GM19463 (cell line): ENCODE measurements around the gene KCNE4.

Source experiments
- ATAC-seq: cut with Tn5 transposase; IDR thresholded peaks from one replicate; pipeline ENCODE4 v1.9.1; 2021; ENCODE audit warnings: mild to moderate bottlenecking, moderate library complexity; ENCODE audit not compliant: unreplicated experiment

KCNE4 gene

DNA sequence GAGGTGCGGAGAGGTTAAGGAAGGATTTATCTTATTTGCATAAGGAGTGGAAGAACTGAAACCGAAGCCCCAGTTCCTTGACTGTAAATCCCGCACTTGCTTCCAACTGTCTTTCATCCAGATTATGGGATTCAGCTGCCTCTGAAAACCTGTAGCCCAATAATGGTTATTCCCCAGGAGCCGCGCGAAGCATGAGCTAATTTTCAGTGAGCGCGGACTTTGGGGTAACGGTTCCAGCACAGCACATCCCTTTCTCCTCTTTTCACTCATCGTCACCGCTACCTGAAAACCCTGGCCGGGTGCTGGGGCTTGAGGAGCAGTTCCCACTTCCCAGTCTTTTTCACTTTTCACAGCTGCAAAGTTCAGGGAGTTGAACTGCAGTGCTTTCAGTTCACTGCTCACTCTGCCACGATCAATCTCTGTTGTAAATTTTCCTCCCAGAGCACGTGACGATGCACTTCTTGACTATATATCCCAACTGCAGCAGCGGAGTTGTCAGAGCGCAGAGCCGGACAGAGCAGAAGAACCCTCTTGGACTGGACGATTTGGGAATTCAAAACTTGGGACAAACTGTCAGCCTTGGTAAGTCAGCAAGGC, at the start of gene KCNE4:
Gene KCNE4, plus strand, starts transcription at position 498 of the 597 bp plus-strand sequence. CDS start 641 bp downstream, outside the sequence.
- no peak for ATAC-seq

- ATAC-seq, result no peak
Observed at GRCh38 chr2:223003191-223003590, 48.8 kb upstream of the KCNE4 start.

DNA sequence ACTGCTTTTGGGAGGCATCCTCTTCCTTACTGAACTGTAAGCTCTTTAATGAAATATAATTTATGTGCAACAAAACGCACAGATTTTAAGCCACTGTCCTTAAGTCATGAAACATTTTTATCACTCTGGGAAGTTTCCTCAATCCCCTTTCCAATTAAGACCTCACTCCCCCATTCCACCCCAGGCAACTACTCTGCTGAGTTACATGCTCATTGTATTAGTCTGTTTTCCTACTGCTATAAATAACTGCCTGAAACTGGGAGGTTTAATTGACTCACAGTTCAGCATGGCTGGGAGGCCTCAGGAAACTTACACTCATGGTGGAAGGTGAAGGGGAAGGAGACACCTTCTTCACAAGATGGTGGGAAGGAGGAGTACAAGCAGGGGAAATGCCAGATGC, 46.5 kb upstream of the KCNE4 start:
- ATAC-seq, result no peak

- ATAC-seq, result no peak
Observed at GRCh38 chr2:223007531-223007930, 44.5 kb upstream of the KCNE4 start.

DNA sequence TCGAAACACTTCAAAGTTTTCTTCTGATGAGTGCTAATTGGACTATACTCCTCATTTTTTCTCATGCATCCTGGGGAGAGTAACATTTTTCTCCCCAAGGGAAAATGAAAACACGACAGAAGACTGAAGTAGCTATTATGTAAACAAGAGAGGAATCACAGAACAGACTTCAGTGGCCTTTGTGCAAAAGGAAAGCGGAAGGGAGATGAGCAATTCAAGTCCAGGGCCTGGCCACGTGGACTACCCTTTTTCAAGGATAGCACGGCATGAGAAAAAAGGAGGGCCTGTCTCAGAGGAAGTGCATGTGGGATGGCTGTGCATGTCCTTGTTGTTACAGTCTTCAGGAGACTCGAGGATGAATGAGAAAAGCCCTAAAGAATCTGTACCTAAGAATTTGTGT, 43.8 kb upstream of the KCNE4 start:
- no peak for ATAC-seq

- no peak for ATAC-seq
Observed at GRCh38 chr2:223008956-223009355, 43.0 kb upstream of the KCNE4 start.

DNA sequence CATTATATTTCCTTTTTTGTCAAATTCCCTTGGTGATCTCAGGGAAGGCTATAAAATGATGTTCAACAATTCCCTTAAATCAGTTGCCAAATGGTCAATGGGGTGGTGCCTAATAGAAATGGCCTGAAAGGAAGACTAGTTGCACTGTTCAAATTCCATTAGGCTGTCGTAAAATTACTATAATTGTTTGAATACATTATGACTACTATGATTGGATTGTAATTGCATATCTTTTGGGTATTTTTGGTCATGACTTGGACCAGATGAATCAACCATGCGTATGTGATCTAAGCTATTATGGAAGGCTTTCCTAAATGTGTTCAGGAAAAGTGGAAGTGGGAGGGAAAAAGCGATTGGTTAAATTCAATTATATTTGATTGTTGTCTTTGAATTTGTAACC, 41.3 kb upstream of the KCNE4 start:
- ATAC-seq, result no peak

DNA sequence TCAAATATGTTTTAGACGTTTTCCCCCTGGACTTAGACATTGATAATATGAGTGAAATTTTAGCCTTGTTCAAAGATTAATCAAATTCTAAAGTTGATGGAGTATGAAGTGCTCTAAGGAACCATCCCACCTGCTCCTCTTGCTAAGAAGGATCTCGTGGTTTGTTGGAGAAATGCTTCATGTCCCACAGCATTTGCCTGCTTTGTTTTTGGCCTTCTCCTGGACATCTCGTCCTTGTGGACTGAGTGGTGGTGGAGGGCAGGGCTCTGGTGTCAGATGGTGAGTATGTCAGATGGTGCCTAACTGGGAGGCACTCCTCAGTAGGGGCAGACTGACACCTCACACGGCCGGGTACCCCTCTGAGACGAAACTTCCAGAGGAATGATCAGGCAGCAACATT, 39.7 kb upstream of the KCNE4 start:
- ATAC-seq, result no peak

GRCh38 chr2:223019390-223019930, 32.5 kb upstream of the KCNE4 start:
- no peak for ATAC-seq

GRCh38 chr2:223019987-223020717, 31.8 kb upstream of the KCNE4 start:
- no peak for ATAC-seq

DNA sequence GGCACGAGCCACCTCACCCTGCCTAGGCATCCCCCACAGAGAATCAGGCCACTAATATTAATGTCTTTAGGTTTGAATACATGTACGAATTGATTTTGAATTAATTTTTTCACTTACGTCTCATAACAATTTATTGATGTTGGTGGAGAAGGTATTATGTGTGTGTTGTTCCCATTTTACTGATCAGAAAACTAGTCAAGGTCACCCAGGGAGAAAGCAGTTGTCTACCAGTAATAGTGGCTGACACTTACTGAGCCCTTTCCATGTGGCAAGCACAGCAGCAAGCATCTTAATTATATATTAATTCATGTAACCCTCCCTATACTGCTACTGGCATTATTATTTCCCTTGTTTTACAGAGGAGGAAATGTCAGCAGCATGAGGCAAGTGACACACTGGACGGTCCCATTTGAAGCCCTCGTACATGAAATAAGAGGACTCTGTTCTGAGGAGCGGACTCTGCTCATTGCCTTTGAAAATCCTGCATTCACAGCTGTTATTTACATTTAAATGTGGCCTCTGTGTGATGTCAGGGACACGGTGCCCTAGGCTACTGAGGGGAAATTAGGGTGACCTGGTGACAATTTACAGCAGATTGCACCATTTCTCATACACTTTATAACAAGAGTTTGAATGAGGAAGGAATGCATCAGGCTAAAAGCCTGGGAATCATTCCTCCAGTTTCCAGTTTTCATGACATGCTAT, 30.9 kb upstream of the KCNE4 start:
- no peak for ATAC-seq

DNA sequence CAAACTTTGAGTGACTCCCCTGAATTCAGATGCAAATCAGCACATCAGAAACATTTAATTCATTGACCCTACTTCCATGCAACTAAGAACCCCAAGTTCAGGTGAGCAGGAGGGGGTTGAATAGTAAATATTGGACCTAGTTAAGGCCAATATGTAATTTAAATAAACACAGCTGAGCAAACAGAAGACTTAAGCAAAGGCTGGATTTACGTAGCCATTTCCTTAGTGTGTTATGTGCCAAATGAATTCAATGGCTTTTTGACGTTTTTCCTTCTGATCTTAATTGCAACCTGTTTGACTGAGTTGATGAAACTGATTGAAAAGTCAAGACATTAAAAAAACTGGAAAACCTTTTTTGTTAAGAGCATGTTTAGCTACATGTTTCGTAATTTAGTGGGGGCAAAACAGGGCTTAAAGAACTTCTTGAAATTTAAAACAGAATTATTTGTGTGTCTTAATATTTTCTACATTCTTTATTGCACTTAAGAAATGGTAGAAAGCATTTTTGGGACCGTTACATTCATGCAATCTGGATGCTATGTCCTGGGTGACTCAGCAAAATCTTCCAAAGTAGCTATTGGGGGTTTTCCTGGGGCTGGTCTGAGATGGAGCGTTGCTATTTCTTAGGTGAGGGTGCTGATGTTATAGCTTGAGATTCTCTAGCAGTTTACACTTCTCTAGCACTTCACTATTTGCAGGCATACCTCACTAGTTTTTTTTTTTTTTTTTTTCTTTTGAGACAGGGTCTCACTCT, 25.5 kb upstream of the KCNE4 start:
- ATAC-seq, result no peak

DNA sequence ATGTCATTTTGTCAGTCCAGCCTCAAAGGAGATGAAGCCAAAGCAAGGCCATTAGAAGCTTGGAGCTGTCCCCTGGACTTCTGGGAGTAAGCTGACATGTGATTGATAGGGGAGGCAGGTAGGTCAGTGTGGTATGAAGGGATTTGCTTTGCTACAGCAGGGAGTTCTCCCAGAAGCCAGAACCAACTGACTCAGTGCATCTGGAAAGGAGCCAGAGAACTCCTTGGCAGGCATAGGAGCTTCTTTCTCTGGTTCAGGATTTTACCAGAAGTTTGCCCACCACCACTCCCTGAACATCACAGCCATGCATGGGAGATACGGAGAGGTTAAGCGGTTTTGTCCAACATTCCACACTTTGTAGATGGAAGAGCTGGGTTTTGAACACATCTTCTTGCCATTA, 24.5 kb upstream of the KCNE4 start:
- no peak for ATAC-seq

GRCh38 chr2:223029287-223029686, 22.7 kb upstream of the KCNE4 start:
- ATAC-seq, result no peak

GRCh38 chr2:223032187-223033142, 19.5 kb upstream of the KCNE4 start:
- ATAC-seq, result no peak

DNA sequence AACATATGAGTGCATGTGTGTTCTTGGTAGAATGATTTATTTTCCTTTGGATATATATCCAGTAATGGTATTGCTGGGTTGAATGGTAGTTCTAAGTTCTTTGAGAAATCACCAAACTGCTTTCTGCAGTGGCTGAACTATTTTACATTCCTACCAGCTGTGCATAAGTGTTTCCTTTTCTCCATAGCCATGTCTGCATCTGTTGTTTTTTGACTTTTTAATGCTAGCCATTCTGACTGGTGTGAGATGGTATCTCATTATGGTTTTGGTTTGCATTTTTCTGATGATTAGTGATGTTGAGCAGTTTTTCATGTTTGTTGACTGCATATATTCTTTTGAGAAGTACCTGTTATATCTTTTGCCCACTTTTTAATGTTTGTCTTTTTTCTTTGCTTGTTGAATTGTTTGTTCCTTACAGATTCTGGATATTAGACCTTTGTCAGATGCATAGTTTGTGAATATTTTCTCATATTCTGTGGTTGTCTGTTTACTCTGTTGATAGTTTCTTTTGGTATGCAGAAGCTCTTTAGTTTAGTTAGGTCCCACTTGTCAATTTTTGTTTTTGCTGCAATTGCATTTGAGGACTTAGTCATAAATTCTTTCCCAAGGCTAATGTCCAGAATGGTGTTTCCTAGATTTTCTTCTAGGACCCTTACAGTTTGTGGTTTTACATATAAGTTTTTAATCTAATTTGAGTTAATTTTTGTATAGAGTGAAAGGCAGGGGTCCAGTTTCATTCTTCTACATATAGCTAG, 17.6 kb upstream of the KCNE4 start:
- no peak for ATAC-seq

DNA sequence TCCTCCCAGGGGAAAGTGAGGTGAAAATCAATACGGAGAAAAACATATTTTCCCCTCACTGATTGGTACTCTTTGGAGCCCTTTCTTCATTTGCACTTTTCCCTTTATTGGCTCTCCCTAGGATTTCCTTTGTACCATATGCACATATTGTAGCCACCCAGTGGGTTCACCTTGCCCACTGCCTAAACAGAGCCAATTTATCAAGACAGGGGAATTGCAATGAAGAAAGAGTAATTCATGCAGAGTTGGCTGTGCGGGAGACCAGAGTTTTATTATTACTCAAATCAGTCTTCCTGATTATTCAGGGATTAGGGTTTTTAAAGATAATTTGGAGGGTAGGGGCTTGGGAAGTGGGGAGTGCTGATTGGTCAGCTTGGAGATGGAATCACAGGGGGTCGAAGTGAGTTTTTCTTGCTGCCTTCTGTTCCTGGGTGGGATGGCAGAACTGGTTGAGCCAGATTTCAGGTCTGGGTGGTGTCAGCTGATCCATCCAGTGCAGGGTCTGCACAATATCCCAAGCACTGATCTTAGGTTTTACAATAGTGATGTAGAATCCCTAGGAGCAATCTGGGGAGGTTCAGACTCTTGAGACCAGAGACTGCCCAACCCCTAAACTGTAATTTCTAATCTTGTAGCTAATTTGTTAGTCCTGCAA, 15.1 kb upstream of the KCNE4 start:
- ATAC-seq, result no peak

GRCh38 chr2:223037445-223037800, 14.6 kb upstream of the KCNE4 start:
- no peak for ATAC-seq

DNA sequence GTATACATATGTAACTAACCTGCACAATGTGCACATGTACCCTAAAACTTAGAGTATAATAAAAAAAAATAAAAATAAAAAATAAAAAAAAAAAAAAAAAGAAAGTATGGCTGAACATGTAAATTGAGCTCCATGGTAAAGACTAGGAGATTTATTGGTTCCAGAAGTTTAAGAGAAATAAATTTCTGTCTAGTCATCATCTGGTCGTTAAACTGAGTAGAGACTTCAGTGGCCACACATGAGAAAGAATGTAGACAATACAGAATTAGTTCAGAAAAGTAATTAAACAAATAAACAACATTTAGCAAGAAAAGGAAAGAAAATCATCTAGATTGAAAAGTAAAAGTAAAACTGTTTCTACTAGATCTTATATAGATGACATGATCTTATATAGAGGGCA, 12.4 kb upstream of the KCNE4 start:
- no peak for ATAC-seq
